Endodermal cell (in vitro differentiated cells): ENCODE data around the gene PTPRT. TPM values are rescaled to one million over a fixed set of nuclear protein-coding genes. Genes with fewer than 3 reads are reported as not detected.

Experiments used
- DNase-seq: peaks from one replicate; pipeline ENCODE4 v3.0.0-alpha.2; 2017
- H3K27ac ChIP-seq: 2 replicates; pipeline ENCODE4 v1.5.1; 2013; ENCODE audit warnings: mild to moderate bottlenecking, low read depth, low read length, moderate library complexity
- H3K27me3 ChIP-seq: 2 replicates; pipeline ENCODE4 v1.6.1; 2013; ENCODE audit warnings: mild to moderate bottlenecking, low read length, moderate library complexity; ENCODE audit not compliant: insufficient read depth, control insufficient read depth, poor library complexity, severe bottlenecking
- H3K36me3 ChIP-seq: 2 replicates; pipeline ENCODE4 v1.7.0; 2013; ENCODE audit warnings: mild to moderate bottlenecking, low read length, moderate library complexity; ENCODE audit not compliant: control insufficient read depth, insufficient read depth
- H3K4me1 ChIP-seq: one replicate; pipeline ENCODE4 v1.7.0; 2013; ENCODE audit warnings: low read length; ENCODE audit not compliant: control insufficient read depth, insufficient read depth
- H3K4me3 ChIP-seq: 2 replicates; pipeline ENCODE4 v1.5.1; 2013; ENCODE audit warnings: mild to moderate bottlenecking, low read length, moderate library complexity
- H3K9ac ChIP-seq: 2 replicates; pipeline ENCODE4 v1.6.1; 2013; ENCODE audit warnings: mild to moderate bottlenecking, low read length, moderate library complexity; ENCODE audit not compliant: poor library complexity, severe bottlenecking; ENCODE audit errors: extremely low read depth
- H3K9me3 ChIP-seq: 2 replicates; pipeline ENCODE4 v1.6.1; 2013; ENCODE audit warnings: mild to moderate bottlenecking, low read length, moderate library complexity; ENCODE audit not compliant: control insufficient read depth
- H3K27ac Mint-ChIP-seq: 2 replicates; pipeline ENCODE4 v1.8.0; 2020; ENCODE audit warnings: mixed read lengths
- H3K27me3 Mint-ChIP-seq: 2 replicates; pipeline ENCODE4 v1.8.0; 2021; ENCODE audit warnings: mild to moderate bottlenecking, mixed read lengths; ENCODE audit not compliant: insufficient read depth
- H3K36me3 Mint-ChIP-seq: 2 replicates; pipeline ENCODE4 v1.8.0; 2020; ENCODE audit warnings: low read depth, mixed read lengths
- H3K4me1 Mint-ChIP-seq: 2 replicates; pipeline ENCODE4 v1.8.0; 2020; ENCODE audit warnings: mixed read lengths
- H3K4me3 Mint-ChIP-seq: 2 replicates; pipeline ENCODE4 v1.8.0; 2020; ENCODE audit warnings: mild to moderate bottlenecking, moderate library complexity, mixed read lengths
- H3K9me3 Mint-ChIP-seq: 2 replicates; pipeline ENCODE4 v1.8.0; 2020; ENCODE audit warnings: mild to moderate bottlenecking, mixed read lengths
- WGBS, 2 experiments: methylation state at CpG; one replicate each; pipeline versions ENCODE4 v1.1.5 to v1.1.7; 2013; ENCODE audit warnings: missing lambda C conversion rate in 2 of 2, mixed read lengths in 1 of 2; ENCODE audit not compliant: insufficient coverage in 1 of 2, insufficient read length in 1 of 2; 5-methylcytosine and 5-hydroxymethylcytosine counted together
- total RNA-seq, 2 donors: library from RNA; stranded (reverse); fragmentation: NEBNext Ultra II Directional in 1 of 2; extraction: Animal tissue kit (Norgen Biotek cat#: 25700) in 1 of 2; gene quantifications; 2 replicates in 1 of 2; 3 replicates in 1 of 2; pipeline ENCODE4 v1.2.1, GENCODE V29; 2021
- TF ChIP-seq, protein P1 (sequence below): fragments of 200-600 bp; sonication (generic); conservative IDR thresholded peaks from 2 replicates; pipeline ENCODE4 v1.5.0; 2021; ENCODE audit warnings: antibody characterized with exemption, mild to moderate bottlenecking

Gene PTPRT
- total RNA-seq, 2 donors from 2014 or later, result 2.3 to 2.7 TPM

GRCh38 chr20:43055181-43055884, 134.4 kb downstream of the PTPRT start:
- no peak overlapping the region for H3K9ac ChIP-seq
- H3K4me3 ChIP-seq, result no peak overlapping the region
- TF ChIP-seq, protein P1, sequence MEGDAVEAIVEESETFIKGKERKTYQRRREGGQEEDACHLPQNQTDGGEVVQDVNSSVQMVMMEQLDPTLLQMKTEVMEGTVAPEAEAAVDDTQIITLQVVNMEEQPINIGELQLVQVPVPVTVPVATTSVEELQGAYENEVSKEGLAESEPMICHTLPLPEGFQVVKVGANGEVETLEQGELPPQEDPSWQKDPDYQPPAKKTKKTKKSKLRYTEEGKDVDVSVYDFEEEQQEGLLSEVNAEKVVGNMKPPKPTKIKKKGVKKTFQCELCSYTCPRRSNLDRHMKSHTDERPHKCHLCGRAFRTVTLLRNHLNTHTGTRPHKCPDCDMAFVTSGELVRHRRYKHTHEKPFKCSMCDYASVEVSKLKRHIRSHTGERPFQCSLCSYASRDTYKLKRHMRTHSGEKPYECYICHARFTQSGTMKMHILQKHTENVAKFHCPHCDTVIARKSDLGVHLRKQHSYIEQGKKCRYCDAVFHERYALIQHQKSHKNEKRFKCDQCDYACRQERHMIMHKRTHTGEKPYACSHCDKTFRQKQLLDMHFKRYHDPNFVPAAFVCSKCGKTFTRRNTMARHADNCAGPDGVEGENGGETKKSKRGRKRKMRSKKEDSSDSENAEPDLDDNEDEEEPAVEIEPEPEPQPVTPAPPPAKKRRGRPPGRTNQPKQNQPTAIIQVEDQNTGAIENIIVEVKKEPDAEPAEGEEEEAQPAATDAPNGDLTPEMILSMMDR, result no peak
- H3K9me3 ChIP-seq, result peaks cover 5% of the 10 kb centered on the region
- WGBS, 2 experiments, result 85 to 90% methylated on average over 4 to 5 of the region's 5 CpGs
- Mint-ChIP-seq H3K27me3 (peaks cover 14% of the 10 kb centered on the region), H3K36me3 (no peaks in the 10 kb centered on the region), H3K4me1 (no peaks in the 10 kb centered on the region), H3K27ac (no peak overlapping the region), H3K9me3 (no peaks in the 10 kb centered on the region), H3K4me3 (no peak overlapping the region)
- no peaks in the 10 kb centered on the region for H3K36me3 ChIP-seq
- no peak overlapping the region for H3K27ac ChIP-seq
- DNase-seq, result no peak
- no peaks in the 10 kb centered on the region for H3K27me3 ChIP-seq
- no peaks in the 10 kb centered on the region for H3K4me1 ChIP-seq

- H3K36me3 Mint-ChIP-seq, result no peaks in the 10 kb centered on the region
- no peak overlapping the region for H3K27ac Mint-ChIP-seq
These were observed 137.2 kb downstream of the PTPRT start for GRCh38 chr20:43052532-43052931.

GRCh38 chr20:43046966-43047365, 142.7 kb downstream of the PTPRT start:
- WGBS, 2 experiments, result 49 to 70% methylated on average over 6 to 7 of the region's 7 CpGs
- Histone ChIP-seq H3K9me3 (no peaks in the 10 kb centered on the region), H3K36me3 (no peaks in the 10 kb centered on the region), H3K4me1 (no peaks in the 10 kb centered on the region), H3K27ac (no peak overlapping the region), H3K27me3 (peaks cover 4% of the 10 kb centered on the region), H3K9ac (no peak overlapping the region), H3K4me3 (no peak overlapping the region)
- H3K36me3 Mint-ChIP-seq, result no peaks in the 10 kb centered on the region
- H3K4me3 Mint-ChIP-seq, result no peak overlapping the region
- DNase-seq, result no peak
- H3K27me3 Mint-ChIP-seq, result peaks cover 15% of the 10 kb centered on the region
- TF ChIP-seq, protein P1, result no peak
- no peak overlapping the region for H3K27ac Mint-ChIP-seq
- no peaks in the 10 kb centered on the region for H3K4me1 Mint-ChIP-seq
- H3K9me3 Mint-ChIP-seq, result no peaks in the 10 kb centered on the region

More at GRCh38 chr20:43052532-43052931, 137.2 kb downstream of the PTPRT start:
- Histone ChIP-seq H3K27me3 (no peaks in the 10 kb centered on the region), H3K27ac (no peak overlapping the region), H3K9ac (no peak overlapping the region), H3K36me3 (no peaks in the 10 kb centered on the region), H3K4me3 (no peak overlapping the region), H3K4me1 (no peaks in the 10 kb centered on the region), H3K9me3 (no peaks in the 10 kb centered on the region)
- Mint-ChIP-seq H3K4me1 (no peaks in the 10 kb centered on the region), H3K27me3 (peaks cover 15% of the 10 kb centered on the region), H3K9me3 (no peaks in the 10 kb centered on the region), H3K4me3 (no peak overlapping the region)
- no peak for DNase-seq
- TF ChIP-seq, protein P1, result no peak
- 78 to 81% methylated on average over 1 of the region's 1 CpG for WGBS, 2 experiments
